Colonic mucosa (tissue), 4 donors: Measurements from ENCODE around the gene C8B. TPM values are rescaled to one million over a fixed set of nuclear protein-coding genes. Genes with fewer than 3 reads are reported as not detected.

ENCODE experiments used
- DNase-seq: peaks from one replicate; pipeline ENCODE4 v3.0.0-alpha.2; 2020
- H3K27ac ChIP-seq: fragments of 200-600 bp; one replicate; pipeline ENCODE4 v1.8.0; 2021
- H3K27me3 ChIP-seq: fragments of 200-600 bp; one replicate; pipeline ENCODE4 v1.8.0; 2021
- H3K36me3 ChIP-seq: fragments of 200-600 bp; one replicate; pipeline ENCODE4 v1.8.0; 2021
- H3K4me1 ChIP-seq: fragments of 200-600 bp; one replicate; pipeline ENCODE4 v1.8.0; 2021; ENCODE audit warnings: mild to moderate bottlenecking
- H3K4me3 ChIP-seq: fragments of 200-600 bp; one replicate; pipeline ENCODE4 v1.8.0; 2021
- H3K9ac ChIP-seq, 2 donors: one replicate each; pipeline ENCODE4 v1.7.0; 2013; ENCODE audit warnings: control low read depth in 2 of 2, low read depth in 2 of 2, low read length in 2 of 2
- H3K9me3 ChIP-seq: fragments of 200-600 bp; one replicate; pipeline ENCODE4 v1.8.0; 2021
- intact Hi-C: fragments of 100-400 bp; cut with DNase I; formaldehyde crosslinking; loops from one replicate; pipeline ENCODE4 v1.14.1; 2022
- total RNA-seq, 2 donors: library from RNA; stranded (reverse); fragmentation: NEBNext Ultra II Directional in 1 of 2; extraction: Animal tissue kit (Norgen Biotek cat#: 25700) in 1 of 2; gene quantifications; one replicate each; pipeline ENCODE4 v1.2.1, GENCODE V29; 2021
- TF ChIP-seq, protein P1 (sequence below): fragments of 200-600 bp; IDR thresholded peaks from one replicate; pipeline ENCODE4 v1.8.0; 2022; ENCODE audit warnings: antibody characterized with exemption, mild to moderate bottlenecking
- donor health status: healthy.
- donor health status: DM: no; HTN: no; CAD: no.
- donor health status: DM: no; HTN: no; CAD: no.

Gene C8B
- total RNA-seq, 2 donors from 2014 or later = not detected

DNA sequence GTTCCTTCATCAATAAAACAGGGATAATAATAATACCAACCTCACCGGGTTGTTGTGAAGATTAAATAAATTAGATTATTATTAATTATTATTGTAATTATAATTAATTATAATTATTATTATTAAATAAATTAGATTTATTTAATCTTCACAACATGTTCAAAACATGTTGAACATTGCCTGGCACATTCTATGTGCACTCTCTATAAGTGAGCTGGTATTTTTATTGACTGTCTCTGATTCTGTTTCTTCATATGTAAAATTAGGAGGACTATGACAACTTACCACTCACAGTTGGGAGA lies 834 bp upstream of the C8B start:
- Histone ChIP-seq H3K36me3 (no peaks in the 10 kb centered on the region), H3K9me3 (no peaks in the 10 kb centered on the region), H3K4me1 (no peaks in the 10 kb centered on the region), H3K4me3 (no peak overlapping the region), H3K9ac (no peak overlapping the region), H3K27ac (no peak overlapping the region), H3K27me3 (no peaks in the 10 kb centered on the region)
- TF ChIP-seq, protein P1, sequence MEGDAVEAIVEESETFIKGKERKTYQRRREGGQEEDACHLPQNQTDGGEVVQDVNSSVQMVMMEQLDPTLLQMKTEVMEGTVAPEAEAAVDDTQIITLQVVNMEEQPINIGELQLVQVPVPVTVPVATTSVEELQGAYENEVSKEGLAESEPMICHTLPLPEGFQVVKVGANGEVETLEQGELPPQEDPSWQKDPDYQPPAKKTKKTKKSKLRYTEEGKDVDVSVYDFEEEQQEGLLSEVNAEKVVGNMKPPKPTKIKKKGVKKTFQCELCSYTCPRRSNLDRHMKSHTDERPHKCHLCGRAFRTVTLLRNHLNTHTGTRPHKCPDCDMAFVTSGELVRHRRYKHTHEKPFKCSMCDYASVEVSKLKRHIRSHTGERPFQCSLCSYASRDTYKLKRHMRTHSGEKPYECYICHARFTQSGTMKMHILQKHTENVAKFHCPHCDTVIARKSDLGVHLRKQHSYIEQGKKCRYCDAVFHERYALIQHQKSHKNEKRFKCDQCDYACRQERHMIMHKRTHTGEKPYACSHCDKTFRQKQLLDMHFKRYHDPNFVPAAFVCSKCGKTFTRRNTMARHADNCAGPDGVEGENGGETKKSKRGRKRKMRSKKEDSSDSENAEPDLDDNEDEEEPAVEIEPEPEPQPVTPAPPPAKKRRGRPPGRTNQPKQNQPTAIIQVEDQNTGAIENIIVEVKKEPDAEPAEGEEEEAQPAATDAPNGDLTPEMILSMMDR = no peak
- intact Hi-C loops = no loop called here
- DNase-seq = no peak

DNA sequence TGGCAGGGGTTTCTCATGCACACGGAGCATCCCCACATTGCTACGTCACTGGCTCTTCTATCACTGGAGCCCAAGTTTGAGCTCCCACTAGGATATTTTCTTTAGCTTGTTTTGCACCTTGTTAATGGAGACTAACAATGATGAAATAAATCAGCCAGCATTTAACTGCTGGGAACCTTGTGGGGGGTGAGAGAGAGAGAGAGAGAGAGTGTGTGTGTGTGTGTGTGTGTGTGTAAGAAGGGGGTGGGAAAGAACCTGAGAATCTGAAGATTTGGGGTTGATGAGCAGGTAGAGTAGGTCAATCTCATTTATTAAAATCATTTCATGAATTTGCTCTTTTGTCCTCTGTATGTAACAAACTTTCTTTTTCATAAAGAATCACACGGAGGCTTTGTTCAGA lies 624 bp downstream of the C8B start:
- H3K9me3 ChIP-seq = no peaks in the 10 kb centered on the region
- TF ChIP-seq, protein P1 = no peak
- intact Hi-C loops = no loop called here
- no peaks in the 10 kb centered on the region for H3K36me3 ChIP-seq
- H3K4me3 ChIP-seq = no peak overlapping the region
- H3K9ac ChIP-seq = no peak overlapping the region
- no peak for DNase-seq
- no peaks in the 10 kb centered on the region for H3K4me1 ChIP-seq
- no peaks in the 10 kb centered on the region for H3K27me3 ChIP-seq
- H3K27ac ChIP-seq = no peak overlapping the region

DNA sequence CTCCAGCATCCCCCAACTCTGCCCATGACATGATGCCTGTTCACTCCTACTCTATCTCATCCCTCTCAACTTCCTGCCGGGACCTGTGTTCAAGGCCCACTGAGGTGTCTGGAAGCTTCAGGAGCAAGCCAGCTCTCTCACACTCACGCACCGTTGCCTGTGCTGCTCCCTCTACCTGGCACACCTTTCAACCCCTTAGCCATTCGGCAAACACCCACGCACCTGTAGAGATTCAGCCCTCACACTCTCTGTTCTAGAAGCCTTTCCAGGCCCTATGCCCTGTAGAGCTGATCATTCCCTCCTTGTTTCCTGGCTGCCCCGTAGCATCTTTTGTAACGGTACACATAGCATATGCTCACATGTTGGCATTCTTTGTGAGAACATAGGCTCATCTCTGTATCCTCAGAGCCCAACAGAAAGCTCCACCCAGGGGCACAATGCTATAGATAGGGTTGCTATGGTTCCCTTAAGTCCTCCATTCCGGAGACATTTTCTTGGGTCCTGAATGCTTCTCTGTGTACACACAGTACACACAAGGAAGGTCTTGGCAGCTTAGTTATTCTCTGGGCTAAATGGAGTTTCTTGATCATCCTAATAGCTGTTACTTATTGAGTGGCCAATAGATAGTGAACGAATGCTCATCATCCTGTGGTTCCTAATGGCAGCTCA lies 1.3 kb downstream of the C8B start:
- no peaks in the 10 kb centered on the region for H3K9me3 ChIP-seq
- H3K4me1 ChIP-seq = no peaks in the 10 kb centered on the region
- intact Hi-C loops = no loop called here
- DNase-seq = no peak
- no peak overlapping the region for H3K27ac ChIP-seq
- TF ChIP-seq, protein P1 = no peak
- no peak overlapping the region for H3K4me3 ChIP-seq
- H3K9ac ChIP-seq = no peak overlapping the region
- H3K27me3 ChIP-seq = no peaks in the 10 kb centered on the region
- H3K36me3 ChIP-seq = no peaks in the 10 kb centered on the region

DNA sequence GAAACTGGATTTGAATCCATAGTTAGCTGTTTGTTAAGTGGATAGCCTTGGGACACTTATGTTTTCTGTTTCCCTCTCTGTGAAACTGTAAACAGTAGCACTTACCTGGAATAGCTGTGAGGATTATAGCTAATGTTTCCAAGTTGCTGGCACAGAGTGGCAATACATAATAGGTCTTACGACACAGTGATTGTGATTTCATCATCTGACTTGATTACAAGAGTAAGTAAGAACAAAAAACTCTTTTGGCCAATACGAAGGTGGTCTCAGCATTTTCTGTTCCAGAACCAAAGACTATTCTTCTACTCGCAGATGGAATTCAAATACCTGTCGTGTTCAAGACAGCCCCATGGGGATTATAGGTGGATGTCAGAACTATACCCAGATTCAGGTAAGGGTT lies 2.1 kb downstream of the C8B start:
- TF ChIP-seq, protein P1 = no peak
- no peaks in the 10 kb centered on the region for H3K9me3 ChIP-seq
- H3K9ac ChIP-seq = no peak overlapping the region
- no peak overlapping the region for H3K27ac ChIP-seq
- H3K27me3 ChIP-seq = no peaks in the 10 kb centered on the region
- no peak overlapping the region for H3K4me3 ChIP-seq
- DNase-seq = no peak
- H3K36me3 ChIP-seq = no peaks in the 10 kb centered on the region
- intact Hi-C loops = no loop called here
- H3K4me1 ChIP-seq = no peaks in the 10 kb centered on the region

DNA sequence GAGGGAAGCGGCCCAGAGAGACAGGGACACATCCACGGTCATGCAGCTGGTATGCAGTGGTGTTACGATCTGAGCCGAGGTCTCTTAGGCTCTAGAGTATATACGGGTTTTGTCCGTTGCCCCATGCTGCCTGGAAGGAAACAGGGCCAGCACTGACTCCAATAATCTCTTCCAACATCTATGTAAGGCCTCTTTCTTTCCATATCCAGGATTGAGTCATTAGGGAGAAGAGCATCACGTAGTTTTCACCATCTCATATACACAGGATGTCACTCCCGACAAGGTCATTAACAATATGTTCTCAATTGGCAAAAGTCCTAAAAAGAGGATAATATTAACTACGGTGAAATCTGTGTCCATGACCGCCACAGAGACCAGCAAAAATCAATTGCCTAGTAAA lies 4.4 kb downstream of the C8B start:
- intact Hi-C loops = no loop called here

More for the DNA sequence above, 4.4 kb downstream of the C8B start:
- DNase-seq = no peak
- H3K4me1 ChIP-seq = no peaks in the 10 kb centered on the region
- TF ChIP-seq, protein P1 = no peak
- no peak overlapping the region for H3K4me3 ChIP-seq
- H3K9me3 ChIP-seq = no peaks in the 10 kb centered on the region
- no peak overlapping the region for H3K9ac ChIP-seq
- no peaks in the 10 kb centered on the region for H3K27me3 ChIP-seq
- no peaks in the 10 kb centered on the region for H3K36me3 ChIP-seq
- no peak overlapping the region for H3K27ac ChIP-seq
